HUES64 (cell line): ENCODE measurements around the gene HDC.

Source experiments
- H3K27ac ChIP-seq: 2 replicates; pipeline ENCODE4 v1.7.0; 2013; ENCODE audit warnings: low read depth, low read length, inconsistent platforms
- H3K27me3 ChIP-seq: 2 replicates; pipeline ENCODE4 v1.6.1; 2013; ENCODE audit warnings: mild to moderate bottlenecking, low read length; ENCODE audit not compliant: insufficient read depth
- H3K36me3 ChIP-seq: 2 replicates; pipeline ENCODE4 v1.6.1; 2013; ENCODE audit warnings: mild to moderate bottlenecking, low read length; ENCODE audit not compliant: insufficient read depth
- H3K4me1 ChIP-seq: 2 replicates; pipeline ENCODE4 v1.6.1; 2013; ENCODE audit warnings: mild to moderate bottlenecking, low read length, moderate library complexity; ENCODE audit not compliant: insufficient read depth
- H3K4me3 ChIP-seq: 2 replicates; pipeline ENCODE4 v1.5.1; 2013; ENCODE audit warnings: mild to moderate bottlenecking, low read length, moderate library complexity
- H3K9ac ChIP-seq: 2 replicates; pipeline ENCODE4 v1.6.1; 2013; ENCODE audit warnings: mild to moderate bottlenecking, low read depth, low read length
- H3K9me3 ChIP-seq: 2 replicates; pipeline ENCODE4 v1.6.1; 2013; ENCODE audit warnings: low read depth, low read length; ENCODE audit not compliant: insufficient read depth
- WGBS: fragments of 150-250, 120-280 bp; methylation state at CpG from one replicate; pipeline ENCODE4 v1.1.7; 2013; ENCODE audit warnings: missing lambda C conversion rate; 5-methylcytosine and 5-hydroxymethylcytosine counted together

HDC gene

GRCh38 chr15:50278496-50278895 is 13.0 kb upstream of the HDC start:
- no peak overlapping the region for H3K9ac ChIP-seq
- no peak overlapping the region for H3K4me3 ChIP-seq
- no peaks in the 10 kb centered on the region for H3K4me1 ChIP-seq
- peaks cover 14% of the 10 kb centered on the region for H3K36me3 ChIP-seq
- H3K9me3 ChIP-seq, result no peaks in the 10 kb centered on the region
- no peaks in the 10 kb centered on the region for H3K27me3 ChIP-seq
- H3K27ac ChIP-seq, result no peak overlapping the region
- 91% methylated on average over 3 of the region's 4 CpGs for WGBS

DNA sequence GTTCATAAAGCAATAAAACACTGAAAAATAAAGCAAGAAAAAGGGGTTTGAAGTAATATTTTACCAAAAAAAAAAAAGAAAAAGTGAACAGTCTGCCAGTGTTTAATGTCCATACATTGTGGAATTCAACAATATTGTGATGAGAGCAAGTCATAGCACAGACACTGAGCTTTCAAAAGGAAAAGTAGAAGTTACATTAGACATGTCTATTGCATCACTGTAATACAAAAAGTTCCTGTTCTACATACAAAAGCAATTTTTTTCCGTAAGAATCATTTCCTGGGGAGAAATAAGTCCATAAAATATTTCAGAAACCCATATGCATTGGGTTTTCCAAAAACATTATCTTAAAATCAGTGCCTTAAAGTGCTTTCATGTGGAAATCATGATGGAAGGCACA is 11.8 kb upstream of the HDC start:
- H3K4me1 ChIP-seq, result no peaks in the 10 kb centered on the region
- no peak overlapping the region for H3K27ac ChIP-seq
- H3K9me3 ChIP-seq, result no peaks in the 10 kb centered on the region
- H3K4me3 ChIP-seq, result no peak overlapping the region
- H3K27me3 ChIP-seq, result no peaks in the 10 kb centered on the region
- WGBS, result 85% methylated on average over 1 of the region's 1 CpG
- no peak overlapping the region for H3K9ac ChIP-seq
- H3K36me3 ChIP-seq, result peaks cover 14% of the 10 kb centered on the region

- H3K4me1 ChIP-seq, result no peaks in the 10 kb centered on the region
- H3K4me3 ChIP-seq, result no peak overlapping the region
- no peaks in the 10 kb centered on the region for H3K9me3 ChIP-seq
- H3K27me3 ChIP-seq, result no peaks in the 10 kb centered on the region
- 92% methylated on average over 3 of the region's 3 CpGs for WGBS
- H3K27ac ChIP-seq, result no peak overlapping the region
- H3K36me3 ChIP-seq, result peaks cover 14% of the 10 kb centered on the region
- H3K9ac ChIP-seq, result no peak overlapping the region
These were observed 10.4 kb upstream of the HDC start for GRCh38 chr15:50275908-50276307.

- no peaks in the 10 kb centered on the region for H3K9me3 ChIP-seq
- 84% methylated on average over 2 of the region's 2 CpGs for WGBS
- H3K9ac ChIP-seq, result no peak overlapping the region
- no peaks in the 10 kb centered on the region for H3K4me1 ChIP-seq
- H3K4me3 ChIP-seq, result no peak overlapping the region
- no peaks in the 10 kb centered on the region for H3K27me3 ChIP-seq
- H3K27ac ChIP-seq, result no peak overlapping the region
- H3K36me3 ChIP-seq, result peaks cover 14% of the 10 kb centered on the region
These were observed 9.6 kb upstream of the HDC start for GRCh38 chr15:50275091-50275490.

GRCh38 chr15:50267577-50267976 is 2.1 kb upstream of the HDC start:
- no peaks in the 10 kb centered on the region; the same call in 1 of the 2 replicates for H3K4me1 ChIP-seq
- H3K27ac ChIP-seq, result no peak overlapping the region
- 96% methylated on average over 1 of the region's 2 CpGs for WGBS
- no peaks in the 10 kb centered on the region for H3K9me3 ChIP-seq
- no peaks in the 10 kb centered on the region for H3K36me3 ChIP-seq
- no peak overlapping the region for H3K9ac ChIP-seq
- H3K4me3 ChIP-seq, result no peak overlapping the region
- peaks cover 3% of the 10 kb centered on the region; the same call in 1 of the 2 replicates for H3K27me3 ChIP-seq

DNA sequence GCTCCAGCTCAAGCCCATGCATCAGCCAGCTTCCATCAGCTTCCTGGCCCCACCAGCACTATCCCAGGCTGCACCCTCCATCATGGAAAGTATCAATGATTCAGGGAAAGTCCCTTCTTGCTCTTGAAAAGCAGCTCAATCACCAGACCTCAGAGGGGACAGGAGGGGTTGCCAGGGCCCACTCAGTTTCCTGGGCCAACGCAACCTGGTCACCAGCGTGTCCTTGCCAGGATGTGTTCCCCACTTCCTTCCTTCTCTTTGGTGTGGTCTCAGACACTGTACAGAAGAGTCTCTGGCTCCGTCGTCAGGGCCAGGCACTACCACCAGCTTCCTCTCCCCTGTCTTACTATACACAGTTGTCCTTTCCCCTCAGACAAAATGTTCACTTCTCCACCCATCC is 3.0 kb downstream of the HDC start:
- no peak overlapping the region for H3K9ac ChIP-seq
- H3K27me3 ChIP-seq, result peaks cover 3% of the 10 kb centered on the region; the same call in 1 of the 2 replicates
- no peaks in the 10 kb centered on the region; the same call in 1 of the 2 replicates for H3K4me1 ChIP-seq
- WGBS, result 97% methylated on average over 4 of the region's 4 CpGs
- no peak overlapping the region for H3K4me3 ChIP-seq
- H3K36me3 ChIP-seq, result no peaks in the 10 kb centered on the region
- no peaks in the 10 kb centered on the region for H3K9me3 ChIP-seq
- H3K27ac ChIP-seq, result no peak overlapping the region

- Histone ChIP-seq H3K9ac (no peak overlapping the region), H3K27ac (no peak overlapping the region), H3K27me3 (peaks cover 3% of the 10 kb centered on the region; the same call in 1 of the 2 replicates), H3K4me1 (no peaks in the 10 kb centered on the region; the same call in 1 of the 2 replicates), H3K36me3 (no peaks in the 10 kb centered on the region), H3K9me3 (no peaks in the 10 kb centered on the region), H3K4me3 (no peak overlapping the region)
- WGBS, result 91% methylated on average over 3 of the region's 3 CpGs
These were observed 3.5 kb downstream of the HDC start for GRCh38 chr15:50261981-50262380.

DNA sequence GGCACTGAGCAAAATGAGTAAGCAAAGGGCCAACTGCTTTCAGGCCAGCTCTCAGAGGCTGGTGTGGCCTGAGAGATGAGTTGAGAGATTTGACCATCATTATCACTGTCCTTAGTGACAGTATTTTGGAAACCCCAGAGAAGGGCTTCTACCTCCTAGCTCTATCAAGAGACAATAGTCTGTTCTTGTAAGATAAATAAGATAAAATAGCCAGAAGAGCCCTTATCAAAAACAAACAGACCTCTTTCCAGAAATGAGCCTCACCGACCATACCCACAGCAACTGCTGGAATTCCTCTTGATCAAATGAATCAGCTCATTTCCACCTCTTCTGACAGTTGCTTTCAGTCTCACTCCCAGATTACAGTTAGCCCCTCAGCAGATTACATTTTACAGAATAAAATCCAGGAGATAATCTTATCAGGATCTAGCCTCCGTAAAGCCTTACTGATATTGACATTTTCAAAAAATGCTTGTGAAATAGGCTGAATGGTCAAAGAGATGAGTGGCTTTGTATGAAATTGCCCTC is 4.5 kb downstream of the HDC start:
- Histone ChIP-seq H3K27me3 (peaks cover 3% of the 10 kb centered on the region; the same call in 1 of the 2 replicates), H3K36me3 (no peaks in the 10 kb centered on the region), H3K4me3 (no peak overlapping the region), H3K9ac (no peak overlapping the region), H3K27ac (no peak overlapping the region), H3K4me1 (no peaks in the 10 kb centered on the region; the same call in 1 of the 2 replicates), H3K9me3 (no peaks in the 10 kb centered on the region)
- WGBS, result 87% methylated on average over 2 of the region's 2 CpGs

- H3K27ac ChIP-seq, result no peak overlapping the region
These were observed 6.2 kb downstream of the HDC start for GRCh38 chr15:50259276-50259675.

DNA sequence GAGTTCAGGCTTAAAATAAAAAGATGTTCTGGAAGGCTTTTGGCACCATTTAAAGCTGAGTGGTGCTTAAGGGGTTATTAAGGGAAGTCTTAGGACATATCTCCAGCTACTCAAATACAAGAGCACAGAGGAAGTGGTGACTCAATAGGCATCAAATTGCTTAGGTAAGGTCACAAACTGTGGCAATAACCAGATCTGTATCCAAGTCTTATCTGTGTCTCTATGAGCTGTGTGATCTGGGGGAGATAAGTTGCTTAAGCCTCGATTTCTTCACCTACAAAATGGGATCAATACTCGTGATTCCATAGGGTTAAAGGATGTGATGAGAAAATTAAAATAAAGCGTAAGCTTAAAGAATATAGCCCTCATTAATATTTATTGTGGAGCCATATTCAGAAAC is 7.6 kb downstream of the HDC start:
- Histone ChIP-seq H3K9ac (no peak overlapping the region), H3K36me3 (no peaks in the 10 kb centered on the region), H3K4me3 (no peak overlapping the region), H3K27me3 (no peaks in the 10 kb centered on the region), H3K9me3 (no peaks in the 10 kb centered on the region), H3K27ac (no peak overlapping the region), H3K4me1 (no peaks in the 10 kb centered on the region)
- 86% methylated on average over 1 of the region's 3 CpGs for WGBS

More at GRCh38 chr15:50259276-50259675, 6.2 kb downstream of the HDC start:
- Histone ChIP-seq H3K36me3 (no peaks in the 10 kb centered on the region), H3K9ac (no peak overlapping the region), H3K4me3 (no peak overlapping the region), H3K9me3 (no peaks in the 10 kb centered on the region), H3K4me1 (no peaks in the 10 kb centered on the region), H3K27me3 (no peaks in the 10 kb centered on the region)
- 83% methylated on average over 5 of the region's 5 CpGs for WGBS

DNA sequence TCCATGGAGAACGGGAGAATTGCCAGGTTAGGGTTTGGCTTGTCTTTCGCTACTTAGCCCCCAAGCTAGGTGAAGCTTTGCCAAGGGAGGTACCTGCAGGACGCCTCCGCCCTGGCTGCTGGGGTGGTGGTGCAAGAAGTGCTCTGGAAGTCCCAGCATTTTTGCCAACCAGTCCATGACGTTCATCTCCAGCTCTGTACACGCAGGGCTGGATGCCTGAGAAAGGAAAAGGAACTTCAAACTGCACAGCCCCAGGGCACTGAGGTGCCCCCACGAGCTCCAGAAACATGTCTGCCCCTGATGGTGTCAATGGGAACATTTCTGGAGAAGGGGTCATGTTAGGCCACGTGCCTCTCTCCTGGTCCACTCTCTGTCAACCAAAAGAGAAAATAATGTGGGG is 8.2 kb downstream of the HDC start:
- 90% methylated on average over 8 of the region's 8 CpGs for WGBS
- Histone ChIP-seq H3K36me3 (no peaks in the 10 kb centered on the region), H3K27me3 (no peaks in the 10 kb centered on the region), H3K27ac (no peak overlapping the region), H3K9ac (no peak overlapping the region), H3K9me3 (no peaks in the 10 kb centered on the region), H3K4me3 (no peak overlapping the region), H3K4me1 (no peaks in the 10 kb centered on the region)
